BJ (cell line): ENCODE data around the gene NUDT8. TPM values are rescaled to one million over a fixed set of nuclear protein-coding genes. Genes with fewer than 3 reads are reported as not detected.

ENCODE experiments used
- CTCF ChIA-PET: fragments of 350-600 bp; formaldehyde crosslinking; extraction: SDS; loops from one replicate; lab custom pipeline; 2021; ENCODE audit warnings: antibody characterized with exemption, inconsistent platforms; lab: Yijun Ruan, JAX
- POLR2A ChIA-PET: fragments of 300-600 bp; sonication (Branson Sonifier 250); formaldehyde crosslinking; extraction: SDS; loops from one replicate; lab custom pipeline; 2021; ENCODE audit warnings: antibody characterized with exemption; lab: Charles Lee
- DNase-seq: peaks from one replicate; pipeline ENCODE4 v3.0.0-alpha.2; 2011; ENCODE audit warnings: low read depth
- H3K27me3 ChIP-seq: 2 replicates; pipeline ENCODE4 v1.6.0; 2011; ENCODE audit warnings: low read length; ENCODE audit not compliant: control insufficient read depth, insufficient read depth
- H3K36me3 ChIP-seq: 2 replicates; pipeline ENCODE4 v1.5.1; 2011; ENCODE audit warnings: low read length; ENCODE audit not compliant: control insufficient read depth, insufficient read depth
- H3K4me3 ChIP-seq: 2 replicates; pipeline ENCODE4 v1.5.1; 2011; ENCODE audit warnings: low read depth, mild to moderate bottlenecking, control low read depth, low read length
- CTCF ChIP-seq: IDR thresholded peaks from 2 replicates; pipeline ENCODE4 v1.5.1; 2011; ENCODE audit warnings: low read depth, mild to moderate bottlenecking, control low read depth, inconsistent platforms, low read length, moderate library complexity; ENCODE audit not compliant: insufficient read depth
- polyA plus RNA-seq: library from polyadenylated mRNA; depleted of rRNA; stranded (reverse); fragments of >200 nt; gene quantifications from 2 replicates; pipeline ENCODE4 v1.2.3, GENCODE V29; 2011

The NUDT8 gene
- polyA plus RNA-seq, 1 experiment, result 1.7 TPM

- ChIA-PET CTCF (interaction anchor here (10.0 kb wide), 1 partner anchor 16 kb away, joined by 88 read pairs; the partner anchor contains the start of gene NUDT8), POLR2A (no interaction called here)
- Histone ChIP-seq H3K27me3 (peaks cover 13% of the 10 kb centered on the region), H3K4me3 (no peak overlapping the region), H3K36me3 (peaks cover 26% of the 10 kb centered on the region)
- DNase-seq, result no peak
- no peak for TF ChIP-seq CTCF
Observed at GRCh38 chr11:67612751-67613150, 17.0 kb downstream of the NUDT8 start.

- POLR2A ChIA-PET, result no interaction called here
- CTCF ChIA-PET, result interaction anchor here (10.0 kb wide), 1 partner anchor 17 kb away, joined by 88 read pairs; the partner anchor contains the start of gene NUDT8
- Histone ChIP-seq H3K4me3 (no peak overlapping the region), H3K27me3 (peaks cover 12% of the 10 kb centered on the region), H3K36me3 (peaks cover 26% of the 10 kb centered on the region)
- TF ChIP-seq CTCF, result no peak
- no peak for DNase-seq
Observed at GRCh38 chr11:67611704-67612587, 17.8 kb downstream of the NUDT8 start.

- CTCF ChIA-PET, result interaction anchor here (10.0 kb wide), 1 partner anchor 18 kb away, joined by 88 read pairs; the partner anchor contains the start of gene NUDT8
- peaks cover 26% of the 10 kb centered on the region for H3K36me3 ChIP-seq
- DNase-seq, result no peak
Observed at GRCh38 chr11:67611165-67611564, 18.6 kb downstream of the NUDT8 start.

GRCh38 chr11:67610302-67610868 lies 19.4 kb downstream of the NUDT8 start:
- Histone ChIP-seq H3K36me3 (peaks cover 26% of the 10 kb centered on the region), H3K27me3 (no peaks in the 10 kb centered on the region), H3K4me3 (no peak overlapping the region)
- POLR2A ChIA-PET, result no interaction called here
- CTCF ChIA-PET, result no interaction called here
- no peak for TF ChIP-seq CTCF
- DNase-seq, result no peak

More at GRCh38 chr11:67611165-67611564, 18.6 kb downstream of the NUDT8 start:
- peaks cover 6% of the 10 kb centered on the region for H3K27me3 ChIP-seq
- POLR2A ChIA-PET, result no interaction called here
- TF ChIP-seq CTCF, result no peak
- H3K4me3 ChIP-seq, result no peak overlapping the region

- Histone ChIP-seq H3K4me3 (no peak overlapping the region), H3K27me3 (no peaks in the 10 kb centered on the region), H3K36me3 (peaks cover 26% of the 10 kb centered on the region)
- no peak for DNase-seq
- ChIA-PET CTCF (interaction anchor here (0.7 to 2.2 kb wide), 4 partner anchors 8 to 26 kb away, joined by 3 to 13 read pairs (median 4); partner anchors contain the start of genes GSTP1 and NUDT8), POLR2A (no interaction called here)
- TF ChIP-seq CTCF, result no peak
Observed at GRCh38 chr11:67609316-67609715, 20.4 kb downstream of the NUDT8 start.
